ENCODE measurements around the gene MAGEF1. TPM values are rescaled to one million over a fixed set of nuclear protein-coding genes. Genes with fewer than 3 reads are reported as not detected.
A peak's percentile ranks its signal among the peaks of the same experiment; 100 is the strongest.

MAGEF1 gene
- total and polyA plus RNA-seq, 2 experiments from 2014 or later = 66.5 to 88.7 TPM

DNA sequence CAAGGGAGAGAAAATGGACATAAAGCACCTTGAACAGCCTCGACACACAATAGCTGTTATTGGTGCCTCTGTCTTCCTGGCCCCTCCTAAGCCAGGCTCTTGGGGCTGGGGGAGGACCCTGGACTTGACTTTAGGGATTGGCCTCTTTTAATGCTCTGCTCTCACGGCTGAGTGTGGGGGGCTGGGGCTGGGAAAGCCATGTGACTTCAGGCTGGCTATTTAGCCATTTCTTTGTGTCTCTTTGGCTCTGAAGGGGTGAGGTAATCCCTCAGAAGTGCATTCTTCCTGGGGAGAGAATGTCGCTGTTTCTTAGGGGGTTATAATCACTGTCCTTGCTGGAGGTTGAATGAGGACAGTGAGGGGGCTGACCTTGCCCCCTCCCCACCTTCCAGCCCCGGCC lies 26.2 kb downstream of the MAGEF1 start (continued):
- TF ChIP-seq EZH2 (IDR thresholded peaks at IDR 0.05; ENCODE audit: low read depth, unreplicated experiment) = no peak
- no peak for TF ChIP-seq CREB1 (CRISPR knock-in tag; IDR thresholded peaks at IDR 0.05; ENCODE audit: low read depth)

- Histone ChIP-seq H3K27me3 (ENCODE audit: insufficient read depth) (no peaks in the 10 kb centered on the region), H3K79me2 (replicated peaks; ENCODE audit: insufficient read depth) (no peaks in the 10 kb centered on the region), H4K20me1 (replicated peaks; ENCODE audit: insufficient read depth) (no peaks in the 10 kb centered on the region), H3K36me3 (ENCODE audit: insufficient read depth) (no peaks in the 10 kb centered on the region), H3K9me2 (ENCODE audit: insufficient read depth) (no peaks in the 10 kb centered on the region), H3K4me1 (ENCODE audit: insufficient read depth) (peaks cover 11% of the 10 kb centered on the region), H3K4me2 (no peak overlapping the region), H2AFZ (peak overlapping the region; percentile 86; the same call in 1 of the 2 replicates), H3K27ac (ENCODE audit: low read depth) (no peak overlapping the region), H3F3A (replicated peaks; ENCODE audit: low read depth) (no peaks in the 10 kb centered on the region), H3K4me3 (no peak overlapping the region)
- no peak for ATAC-seq
- DNase-seq (ENCODE audit: low spot score) = no peak
- H3K4me3 Mint-ChIP-seq = no peak overlapping the region
- no peaks in the 10 kb centered on the region for H3K9me3 Mint-ChIP-seq
- H3K36me3 Mint-ChIP-seq (ENCODE audit: low read depth) = peaks cover 2% of the 10 kb centered on the region; the same call in 1 of the 3 replicates
- H3K4me1 Mint-ChIP-seq = peaks cover 13% of the 10 kb centered on the region
- H3K27me3 Mint-ChIP-seq (ENCODE audit: insufficient read depth, low read depth, poor library complexity) = peaks cover 6% of the 10 kb centered on the region
- no peak overlapping the region for H3K27ac Mint-ChIP-seq
- TF ChIP-seq, protein P1, sequence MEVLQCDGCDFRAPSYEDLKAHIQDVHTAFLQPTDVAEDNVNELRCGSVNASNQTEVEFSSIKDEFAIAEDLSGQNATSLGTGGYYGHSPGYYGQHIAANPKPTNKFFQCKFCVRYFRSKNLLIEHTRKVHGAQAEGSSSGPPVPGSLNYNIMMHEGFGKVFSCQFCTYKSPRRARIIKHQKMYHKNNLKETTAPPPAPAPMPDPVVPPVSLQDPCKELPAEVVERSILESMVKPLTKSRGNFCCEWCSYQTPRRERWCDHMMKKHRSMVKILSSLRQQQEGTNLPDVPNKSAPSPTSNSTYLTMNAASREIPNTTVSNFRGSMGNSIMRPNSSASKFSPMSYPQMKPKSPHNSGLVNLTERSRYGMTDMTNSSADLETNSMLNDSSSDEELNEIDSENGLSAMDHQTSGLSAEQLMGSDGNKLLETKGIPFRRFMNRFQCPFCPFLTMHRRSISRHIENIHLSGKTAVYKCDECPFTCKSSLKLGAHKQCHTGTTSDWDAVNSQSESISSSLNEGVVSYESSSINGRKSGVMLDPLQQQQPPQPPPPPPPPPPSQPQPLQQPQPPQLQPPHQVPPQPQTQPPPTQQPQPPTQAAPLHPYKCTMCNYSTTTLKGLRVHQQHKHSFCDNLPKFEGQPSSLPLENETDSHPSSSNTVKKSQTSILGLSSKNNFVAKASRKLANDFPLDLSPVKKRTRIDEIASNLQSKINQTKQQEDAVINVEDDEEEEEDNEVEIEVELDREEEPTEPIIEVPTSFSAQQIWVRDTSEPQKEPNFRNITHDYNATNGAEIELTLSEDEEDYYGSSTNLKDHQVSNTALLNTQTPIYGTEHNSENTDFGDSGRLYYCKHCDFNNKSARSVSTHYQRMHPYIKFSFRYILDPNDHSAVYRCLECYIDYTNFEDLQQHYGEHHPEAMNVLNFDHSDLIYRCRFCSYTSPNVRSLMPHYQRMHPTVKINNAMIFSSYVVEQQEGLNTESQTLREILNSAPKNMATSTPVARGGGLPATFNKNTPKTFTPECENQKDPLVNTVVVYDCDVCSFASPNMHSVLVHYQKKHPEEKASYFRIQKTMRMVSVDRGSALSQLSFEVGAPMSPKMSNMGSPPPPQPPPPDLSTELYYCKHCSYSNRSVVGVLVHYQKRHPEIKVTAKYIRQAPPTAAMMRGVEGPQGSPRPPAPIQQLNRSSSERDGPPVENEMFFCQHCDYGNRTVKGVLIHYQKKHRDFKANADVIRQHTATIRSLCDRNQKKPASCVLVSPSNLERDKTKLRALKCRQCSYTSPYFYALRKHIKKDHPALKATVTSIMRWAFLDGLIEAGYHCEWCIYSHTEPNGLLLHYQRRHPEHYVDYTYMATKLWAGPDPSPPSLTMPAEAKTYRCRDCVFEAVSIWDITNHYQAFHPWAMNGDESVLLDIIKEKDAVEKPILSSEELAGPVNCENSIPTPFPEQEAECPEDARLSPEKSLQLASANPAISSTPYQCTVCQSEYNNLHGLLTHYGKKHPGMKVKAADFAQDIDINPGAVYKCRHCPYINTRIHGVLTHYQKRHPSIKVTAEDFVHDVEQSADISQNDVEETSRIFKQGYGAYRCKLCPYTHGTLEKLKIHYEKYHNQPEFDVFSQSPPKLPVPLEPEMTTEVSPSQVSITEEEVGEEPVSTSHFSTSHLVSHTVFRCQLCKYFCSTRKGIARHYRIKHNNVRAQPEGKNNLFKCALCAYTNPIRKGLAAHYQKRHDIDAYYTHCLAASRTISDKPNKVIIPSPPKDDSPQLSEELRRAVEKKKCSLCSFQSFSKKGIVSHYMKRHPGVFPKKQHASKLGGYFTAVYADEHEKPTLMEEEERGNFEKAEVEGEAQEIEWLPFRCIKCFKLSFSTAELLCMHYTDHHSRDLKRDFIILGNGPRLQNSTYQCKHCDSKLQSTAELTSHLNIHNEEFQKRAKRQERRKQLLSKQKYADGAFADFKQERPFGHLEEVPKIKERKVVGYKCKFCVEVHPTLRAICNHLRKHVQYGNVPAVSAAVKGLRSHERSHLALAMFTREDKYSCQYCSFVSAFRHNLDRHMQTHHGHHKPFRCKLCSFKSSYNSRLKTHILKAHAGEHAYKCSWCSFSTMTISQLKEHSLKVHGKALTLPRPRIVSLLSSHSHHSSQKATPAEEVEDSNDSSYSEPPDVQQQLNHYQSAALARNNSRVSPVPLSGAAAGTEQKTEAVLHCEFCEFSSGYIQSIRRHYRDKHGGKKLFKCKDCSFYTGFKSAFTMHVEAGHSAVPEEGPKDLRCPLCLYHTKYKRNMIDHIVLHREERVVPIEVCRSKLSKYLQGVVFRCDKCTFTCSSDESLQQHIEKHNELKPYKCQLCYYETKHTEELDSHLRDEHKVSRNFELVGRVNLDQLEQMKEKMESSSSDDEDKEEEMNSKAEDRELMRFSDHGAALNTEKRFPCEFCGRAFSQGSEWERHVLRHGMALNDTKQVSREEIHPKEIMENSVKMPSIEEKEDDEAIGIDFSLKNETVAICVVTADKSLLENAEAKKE (CRISPR knock-in tag; IDR thresholded peaks at IDR 0.05) = no peak
- TF ChIP-seq, protein P2, sequence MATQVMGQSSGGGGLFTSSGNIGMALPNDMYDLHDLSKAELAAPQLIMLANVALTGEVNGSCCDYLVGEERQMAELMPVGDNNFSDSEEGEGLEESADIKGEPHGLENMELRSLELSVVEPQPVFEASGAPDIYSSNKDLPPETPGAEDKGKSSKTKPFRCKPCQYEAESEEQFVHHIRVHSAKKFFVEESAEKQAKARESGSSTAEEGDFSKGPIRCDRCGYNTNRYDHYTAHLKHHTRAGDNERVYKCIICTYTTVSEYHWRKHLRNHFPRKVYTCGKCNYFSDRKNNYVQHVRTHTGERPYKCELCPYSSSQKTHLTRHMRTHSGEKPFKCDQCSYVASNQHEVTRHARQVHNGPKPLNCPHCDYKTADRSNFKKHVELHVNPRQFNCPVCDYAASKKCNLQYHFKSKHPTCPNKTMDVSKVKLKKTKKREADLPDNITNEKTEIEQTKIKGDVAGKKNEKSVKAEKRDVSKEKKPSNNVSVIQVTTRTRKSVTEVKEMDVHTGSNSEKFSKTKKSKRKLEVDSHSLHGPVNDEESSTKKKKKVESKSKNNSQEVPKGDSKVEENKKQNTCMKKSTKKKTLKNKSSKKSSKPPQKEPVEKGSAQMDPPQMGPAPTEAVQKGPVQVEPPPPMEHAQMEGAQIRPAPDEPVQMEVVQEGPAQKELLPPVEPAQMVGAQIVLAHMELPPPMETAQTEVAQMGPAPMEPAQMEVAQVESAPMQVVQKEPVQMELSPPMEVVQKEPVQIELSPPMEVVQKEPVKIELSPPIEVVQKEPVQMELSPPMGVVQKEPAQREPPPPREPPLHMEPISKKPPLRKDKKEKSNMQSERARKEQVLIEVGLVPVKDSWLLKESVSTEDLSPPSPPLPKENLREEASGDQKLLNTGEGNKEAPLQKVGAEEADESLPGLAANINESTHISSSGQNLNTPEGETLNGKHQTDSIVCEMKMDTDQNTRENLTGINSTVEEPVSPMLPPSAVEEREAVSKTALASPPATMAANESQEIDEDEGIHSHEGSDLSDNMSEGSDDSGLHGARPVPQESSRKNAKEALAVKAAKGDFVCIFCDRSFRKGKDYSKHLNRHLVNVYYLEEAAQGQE (IDR thresholded peaks at IDR 0.05; ENCODE audit: unreplicated experiment) = no peak
- TF ChIP-seq CTCF (conservative IDR thresholded peaks at IDR 0.05; ENCODE audit: low read depth in 2 of 2) (no peak), NANOG (IDR thresholded peaks at IDR 0.05; ENCODE audit: borderline replicate concordance) (no peak), ZNF114 (CRISPR knock-in tag; IDR thresholded peaks at IDR 0.05) (no peak)
- TF ChIP-seq, protein P3, sequence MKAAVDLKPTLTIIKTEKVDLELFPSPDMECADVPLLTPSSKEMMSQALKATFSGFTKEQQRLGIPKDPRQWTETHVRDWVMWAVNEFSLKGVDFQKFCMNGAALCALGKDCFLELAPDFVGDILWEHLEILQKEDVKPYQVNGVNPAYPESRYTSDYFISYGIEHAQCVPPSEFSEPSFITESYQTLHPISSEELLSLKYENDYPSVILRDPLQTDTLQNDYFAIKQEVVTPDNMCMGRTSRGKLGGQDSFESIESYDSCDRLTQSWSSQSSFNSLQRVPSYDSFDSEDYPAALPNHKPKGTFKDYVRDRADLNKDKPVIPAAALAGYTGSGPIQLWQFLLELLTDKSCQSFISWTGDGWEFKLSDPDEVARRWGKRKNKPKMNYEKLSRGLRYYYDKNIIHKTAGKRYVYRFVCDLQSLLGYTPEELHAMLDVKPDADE (IDR thresholded peaks at IDR 0.05) = no peak
Observed at GRCh38 chr3:184685055-184685454, 26.8 kb downstream of the MAGEF1 start.
